GM12878 (cell line): ENCODE measurements around the gene APOL4. TPM values are rescaled to one million over a fixed set of nuclear protein-coding genes. Genes with fewer than 3 reads are reported as not detected.
"Not testable (repeated sequence)": the region's sequence is repeated elsewhere in the genome, so short reads cannot be mapped to it uniquely, and the experiment has no call there.

Experiments used
- ATAC-seq: fragments of 200-7000 bp; cut with Tn5 transposase; 3 replicates; pipeline ENCODE4 v1.9.1; 2020; ENCODE audit warnings: mild to moderate bottlenecking, moderate library complexity
- BruUV-seq: library from RNA; stranded (reverse); fragments of 400-500 nt; replicated peaks from 2 replicates; lab custom pipeline; 2021; lab: Mats Ljungman, UMichigan
- CTCF ChIA-PET: fragments of 300-600 bp; sonication (Branson Sonifier 250); formaldehyde crosslinking; extraction: SDS; loops from one replicate; lab custom pipeline; 2021; ENCODE audit warnings: inconsistent platforms; lab: Yijun Ruan, JAX
- POLR2A ChIA-PET: fragments of 350-600 bp; formaldehyde crosslinking; extraction: SDS; loops from one replicate; lab custom pipeline; 2021; ENCODE audit warnings: inconsistent platforms; lab: Charles Lee
- RAD21 ChIA-PET: fragments of 300-600 bp; sonication (Branson Sonifier 250); formaldehyde crosslinking; loops from one replicate; lab custom pipeline; 2023; ENCODE audit warnings: antibody characterized with exemption; ENCODE audit not compliant: unreplicated experiment; lab: Charles Lee
- SMC1A ChIA-PET: fragments of 300-600 bp; sonication (Branson Sonifier 250); formaldehyde crosslinking; loops from one replicate; lab custom pipeline; 2023; ENCODE audit not compliant: unreplicated experiment, uncharacterized antibody; lab: Charles Lee
- DNase-seq: peaks from one replicate; pipeline ENCODE4 v3.0.0-alpha.2; 2011; ENCODE audit warnings: low read depth, low spot score
- FAIRE-seq: peaks from 3 replicates; lab custom pipeline; 2011; peaks lifted over from hg19 to GRCh38; lab: Jason Lieb, UNC
- H2AFZ ChIP-seq: 2 replicates; pipeline ENCODE4 v1.6.0; 2011; ENCODE audit warnings: low read depth, low read length, control low read depth; ENCODE audit not compliant: control insufficient read depth
- H3K27ac ChIP-seq: 2 replicates; pipeline ENCODE4 v1.5.1; 2011; ENCODE audit warnings: control low read depth; ENCODE audit not compliant: control insufficient read depth, insufficient read depth
- H3K27me3 ChIP-seq, 2 experiments: replicated peaks in 1 of 2; 2 replicates each; pipeline versions ENCODE4 v1.6.0 to v1.6.1; 2011; ENCODE audit warnings: low read length in 1 of 2; ENCODE audit not compliant: control insufficient read depth in 2 of 2, insufficient read depth in 2 of 2
- H3K36me3 ChIP-seq, 2 experiments: 2 replicates each; pipeline ENCODE4 v1.5.1; 2011; ENCODE audit warnings: low read length in 1 of 2; ENCODE audit not compliant: control insufficient read depth in 2 of 2, insufficient read depth in 2 of 2
- H3K4me1 ChIP-seq: 2 replicates; pipeline ENCODE4 v1.6.1; 2011; ENCODE audit warnings: mild to moderate bottlenecking, low read length, moderate library complexity, mixed read lengths; ENCODE audit not compliant: control insufficient read depth, insufficient read depth
- H3K4me2 ChIP-seq: 2 replicates; pipeline ENCODE4 v1.6.0; 2011; ENCODE audit warnings: control low read depth; ENCODE audit not compliant: control insufficient read depth, insufficient read depth
- H3K4me3 ChIP-seq: fragments of 200-600 bp; sonication (generic); 2 replicates; pipeline ENCODE4 v1.5.1; 2016
- H3K79me2 ChIP-seq: 2 replicates; pipeline ENCODE4 v1.6.0; 2011; ENCODE audit warnings: low read length; ENCODE audit not compliant: control insufficient read depth, insufficient read depth
- H3K9ac ChIP-seq: 2 replicates; pipeline ENCODE4 v1.8.0; 2011; ENCODE audit warnings: low read length, control low read depth, mixed read lengths; ENCODE audit not compliant: control insufficient read depth, insufficient read depth
- H3K9me3 ChIP-seq: replicated peaks from 3 replicates; pipeline ENCODE4 v1.5.1; 2011; ENCODE audit warnings: mild to moderate bottlenecking, low read length; ENCODE audit not compliant: control insufficient read depth, insufficient read depth
- H4K20me1 ChIP-seq: 2 replicates; pipeline ENCODE4 v1.6.0; 2011; ENCODE audit not compliant: control insufficient read depth, insufficient read depth
- ATF7 ChIP-seq: fragments of 450-650 bp; IDR thresholded peaks from 2 replicates; pipeline ENCODE4 v1.6.1; 2016; ENCODE audit warnings: low read depth, mild to moderate bottlenecking
- IKZF1 ChIP-seq: fragments of 450-650 bp; conservative IDR thresholded peaks from 2 replicates; pipeline ENCODE4 v1.6.1; 2017; ENCODE audit warnings: antibody characterized with exemption, mild to moderate bottlenecking
- IKZF2 ChIP-seq, 2 experiments: fragments of 450-650 bp; IDR thresholded peaks; 2 replicates each; pipeline ENCODE4 v1.6.1; 2017; ENCODE audit warnings: mild to moderate bottlenecking in 2 of 2, moderate library complexity in 2 of 2
- KLF5 ChIP-seq: fragments of 450-650 bp; IDR thresholded peaks from 2 replicates; pipeline ENCODE4 v1.6.1; 2014; ENCODE audit warnings: mild to moderate bottlenecking; ENCODE audit not compliant: partially characterized antibody
- MEF2B ChIP-seq: fragments of 450-650 bp; IDR thresholded peaks from 2 replicates; pipeline ENCODE4 v1.6.1; 2018; ENCODE audit warnings: mild to moderate bottlenecking, moderate library complexity; ENCODE audit not compliant: partially characterized antibody, poor library complexity, severe bottlenecking
- MTA2 ChIP-seq: fragments of 450-650 bp; IDR thresholded peaks from 2 replicates; pipeline ENCODE4 v1.6.1; 2016; ENCODE audit warnings: low read depth, mild to moderate bottlenecking, moderate library complexity
- NR2F1 ChIP-seq: fragments of 450-650 bp; conservative IDR thresholded peaks from 2 replicates; pipeline ENCODE4 v1.6.1; 2017; ENCODE audit warnings: mild to moderate bottlenecking
- RELB ChIP-seq: fragments of 450-650 bp; IDR thresholded peaks from 2 replicates; pipeline ENCODE4 v1.6.1; 2017; ENCODE audit warnings: low read depth, mild to moderate bottlenecking, moderate library complexity
- ZBTB33 ChIP-seq: fragments of 450-650 bp; IDR thresholded peaks from 2 replicates; pipeline ENCODE4 v1.6.1; 2017; ENCODE audit warnings: mild to moderate bottlenecking
- ZNF217 ChIP-seq: fragments of 450-650 bp; IDR thresholded peaks from 2 replicates; pipeline ENCODE4 v1.6.1; 2017; ENCODE audit warnings: antibody characterized with exemption, mild to moderate bottlenecking
- WGBS: methylation state at CpG from one replicate; pipeline ENCODE4 v1.1.6; 2016; ENCODE audit warnings: low lambda C conversion rate; ENCODE audit not compliant: insufficient replicate concordance, insufficient coverage; ENCODE audit errors: missing lambda C conversion rate; 5-methylcytosine and 5-hydroxymethylcytosine counted together
- in situ Hi-C: fragments of 300-500 bp; cut with MboI; formaldehyde crosslinking; loops from 9 replicates; pipeline ENCODE4 v1.14.3; 2018; ENCODE audit warnings: mixed read lengths
- intact Hi-C: fragments of 100-400 bp; cut with micrococcal nuclease; formaldehyde crosslinking; loops from one replicate; pipeline ENCODE4 v1.14.2; 2022; ENCODE audit not compliant: unreplicated experiment
- polyA plus RNA-seq, 11 experiments: library from polyadenylated mRNA; depleted of rRNA in 4 of 11; unstranded in 6 of 11; stranded (reverse) in 5 of 11; fragments of >200 nt; fragmentation: Nextera tagmentation in 4 of 11; fragmentation: Illumina TruSeq in 1 of 11; extraction: Ambion mirVana in 4 of 11; extraction: Trizol in 1 of 11; gene quantifications; 1 replicate in 1 of 11; 2 replicates in 10 of 11; pipeline versions ENCODE4 v1.2.1 to v1.2.3, GENCODE V29; 2011 to 2016; ENCODE audit warnings: inconsistent platforms in 2 of 11, missing spikeins in 2 of 11, low read depth in 1 of 11
- total RNA-seq, 4 experiments: library from RNA; depleted of rRNA in 3 of 4; stranded (reverse); fragments of >200 nt in 3 of 4; fragmentation: Illumina TruSeq in 1 of 4; extraction: Trizol in 1 of 4; gene quantifications; 2 replicates each; pipeline versions ENCODE4 v1.2.1 to v1.2.3, GENCODE V29; 2013 to 2021
- TF ChIP-seq, protein P1 (sequence below): fragments of 450-650 bp; IDR thresholded peaks from 2 replicates; pipeline ENCODE4 v1.6.1; 2017; ENCODE audit warnings: mild to moderate bottlenecking, moderate library complexity

The APOL4 gene
- total and polyA plus RNA-seq, 10 of the 15 experiments (the other 5 are each of a cell fraction or from before 2014, with no cell fraction given): 0.03 to 0.24 (median 0.19) TPM; not detected in 7

- H3K4me2 ChIP-seq: peak overlapping the region; percentile 39; the same call in 1 of the 2 replicates
- TF ChIP-seq RELB: peak; percentile 71
- TF ChIP-seq IKZF1: peak; percentile 16; the same call in 1 of the 2 replicates
- TF ChIP-seq KLF5: peak; percentile 51
- peak; percentile 76 for TF ChIP-seq ATF7
- peak; percentile 70 for TF ChIP-seq ZNF217
- peak; percentile 51 for TF ChIP-seq MEF2B
- peak; percentile 30 to 33; a peak in 2 of 4 replicates for TF ChIP-seq IKZF2 (IDR thresholded peaks at IDR 0.05)
- peak; percentile 54; the same call in 1 of the 2 replicates for TF ChIP-seq MTA2
- TF ChIP-seq, protein P1, sequence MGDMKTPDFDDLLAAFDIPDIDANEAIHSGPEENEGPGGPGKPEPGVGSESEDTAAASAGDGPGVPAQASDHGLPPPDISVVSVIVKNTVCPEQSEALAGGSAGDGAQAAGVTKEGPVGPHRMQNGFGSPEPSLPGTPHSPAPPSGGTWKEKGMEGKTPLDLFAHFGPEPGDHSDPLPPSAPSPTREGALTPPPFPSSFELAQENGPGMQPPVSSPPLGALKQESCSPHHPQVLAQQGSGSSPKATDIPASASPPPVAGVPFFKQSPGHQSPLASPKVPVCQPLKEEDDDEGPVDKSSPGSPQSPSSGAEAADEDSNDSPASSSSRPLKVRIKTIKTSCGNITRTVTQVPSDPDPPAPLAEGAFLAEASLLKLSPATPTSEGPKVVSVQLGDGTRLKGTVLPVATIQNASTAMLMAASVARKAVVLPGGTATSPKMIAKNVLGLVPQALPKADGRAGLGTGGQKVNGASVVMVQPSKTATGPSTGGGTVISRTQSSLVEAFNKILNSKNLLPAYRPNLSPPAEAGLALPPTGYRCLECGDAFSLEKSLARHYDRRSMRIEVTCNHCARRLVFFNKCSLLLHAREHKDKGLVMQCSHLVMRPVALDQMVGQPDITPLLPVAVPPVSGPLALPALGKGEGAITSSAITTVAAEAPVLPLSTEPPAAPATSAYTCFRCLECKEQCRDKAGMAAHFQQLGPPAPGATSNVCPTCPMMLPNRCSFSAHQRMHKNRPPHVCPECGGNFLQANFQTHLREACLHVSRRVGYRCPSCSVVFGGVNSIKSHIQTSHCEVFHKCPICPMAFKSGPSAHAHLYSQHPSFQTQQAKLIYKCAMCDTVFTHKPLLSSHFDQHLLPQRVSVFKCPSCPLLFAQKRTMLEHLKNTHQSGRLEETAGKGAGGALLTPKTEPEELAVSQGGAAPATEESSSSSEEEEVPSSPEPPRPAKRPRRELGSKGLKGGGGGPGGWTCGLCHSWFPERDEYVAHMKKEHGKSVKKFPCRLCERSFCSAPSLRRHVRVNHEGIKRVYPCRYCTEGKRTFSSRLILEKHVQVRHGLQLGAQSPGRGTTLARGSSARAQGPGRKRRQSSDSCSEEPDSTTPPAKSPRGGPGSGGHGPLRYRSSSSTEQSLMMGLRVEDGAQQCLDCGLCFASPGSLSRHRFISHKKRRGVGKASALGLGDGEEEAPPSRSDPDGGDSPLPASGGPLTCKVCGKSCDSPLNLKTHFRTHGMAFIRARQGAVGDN: peak; percentile 83
- peak; percentile 90 for TF ChIP-seq ZBTB33
- 0 out of 2 replicates have a peak, but pooled peaks have one; percentile 32 for TF ChIP-seq NR2F1
Observed at GRCh38 chr22:36250292-36250960, 48.8 kb upstream of the APOL4 start.

More at GRCh38 chr22:36250292-36250960, 48.8 kb upstream of the APOL4 start:
- ChIA-PET SMC1A (interaction anchor here (1.0 to 9.8 kb wide), 4 partner anchors 8 to 88 kb away, joined by 3 to 165 read pairs (median 5); partner anchors contain the start of gene APOL2), RAD21 (interaction anchor here (0.8 to 12.0 kb wide), 3 partner anchors 11 to 56 kb away, joined by 3 to 100 read pairs (median 3); partner anchors contain the start of gene APOL2), POLR2A (interaction anchor here (0.6 to 6.5 kb wide), 5 partner anchors 11 to 653 kb away, joined by 3 to 99 read pairs (median 3); partner anchors contain the start of genes APOL2 and APOL3), CTCF (interaction anchor here (0.6 to 13.2 kb wide), 7 partner anchors 8 to 91 kb away, joined by 3 to 153 read pairs (median 4); partner anchors contain the start of gene APOL2)
- H3K36me3 ChIP-seq, in situ Hi-C loops, BruUV-seq, H3K9ac ChIP-seq, FAIRE-seq, intact Hi-C loops, H3K27me3 ChIP-seq, H4K20me1 ChIP-seq, H3K9me3 ChIP-seq: not testable (repeated sequence)
- WGBS: 57% methylated on average over 24 of the region's 24 CpGs
- Histone ChIP-seq H3K27ac (peak overlapping the region; percentile 69), H3K79me2 (peaks cover 23% of the 10 kb centered on the region), H2AFZ (0 out of 2 replicates have a peak overlapping the region, but pooled peaks have one; percentile 31), H3K4me3 (peak overlapping the region; percentile 30; the same call in 1 of the 2 replicates), H3K4me1 (peaks cover 32% of the 10 kb centered on the region)
- DNase-seq: peak; percentile 59
- peak; percentile 35 for ATAC-seq
